CD4-positive, alpha-beta memory T cell (primary cell): ENCODE data around the gene ERG. TPM values are rescaled to one million over a fixed set of nuclear protein-coding genes. Genes with fewer than 3 reads are reported as not detected.

Source experiments
- CTCF ChIA-PET: fragments of 350-600 bp; sonication (Branson Sonifier 250); formaldehyde crosslinking; loops from one replicate; lab custom pipeline; 2021; ENCODE audit warnings: inconsistent platforms; ENCODE audit not compliant: partially characterized antibody; lab: Charles Lee
- POLR2A ChIA-PET: fragments of 350-600 bp; sonication (Branson Sonifier 250); formaldehyde crosslinking; loops from one replicate; lab custom pipeline; 2021; ENCODE audit not compliant: partially characterized antibody; lab: Charles Lee
- DNase-seq, 5 donors: peaks; one replicate each; pipeline versions ENCODE4 v3.0.0 to v3.0.0-alpha.2; 2020 to 2022; ENCODE audit warnings: mixed read lengths in 1 of 5
- H3K27ac ChIP-seq: one replicate; pipeline ENCODE4 v1.7.0; 2013; ENCODE audit warnings: low read depth, low read length
- H3K27me3 ChIP-seq: 2 replicates; pipeline ENCODE4 v1.7.0; 2013; ENCODE audit warnings: mild to moderate bottlenecking, low read length, moderate library complexity; ENCODE audit not compliant: insufficient read depth
- H3K36me3 ChIP-seq: 2 replicates; pipeline ENCODE4 v1.7.0; 2013; ENCODE audit warnings: mild to moderate bottlenecking, low read length, moderate library complexity; ENCODE audit not compliant: insufficient read depth
- H3K4me1 ChIP-seq: 2 replicates; pipeline ENCODE4 v1.7.0; 2013; ENCODE audit warnings: mild to moderate bottlenecking, low read length, moderate library complexity; ENCODE audit not compliant: insufficient read depth
- H3K4me3 ChIP-seq, 2 donors: one replicate each; pipeline ENCODE4 v1.7.0; 2013; ENCODE audit warnings: low read length in 2 of 2, mild to moderate bottlenecking in 1 of 2
- H3K9me3 ChIP-seq, 2 donors: one replicate each; pipeline ENCODE4 v1.7.0; 2013; ENCODE audit warnings: low read length in 2 of 2, control low read depth in 1 of 2; ENCODE audit not compliant: control insufficient read depth in 1 of 2
- H3K27ac Mint-ChIP-seq, 7 donors: one replicate each; pipeline ENCODE4 v1.8.0; 2020 to 2021; ENCODE audit warnings: mixed read lengths in 7 of 7, mild to moderate bottlenecking in 6 of 7, inconsistent platforms in 3 of 7, moderate library complexity in 3 of 7
- H3K27me3 Mint-ChIP-seq, 2 donors: one replicate each; pipeline ENCODE4 v1.8.0; 2020 to 2021; ENCODE audit warnings: mixed read lengths in 2 of 2
- H3K36me3 Mint-ChIP-seq, 2 donors: one replicate each; pipeline ENCODE4 v1.8.0; 2020 to 2021; ENCODE audit warnings: mixed read lengths in 2 of 2, inconsistent platforms in 1 of 2, mild to moderate bottlenecking in 1 of 2
- H3K4me1 Mint-ChIP-seq, 4 donors: one replicate each; pipeline ENCODE4 v1.8.0; 2020 to 2021; ENCODE audit warnings: mixed read lengths in 4 of 4, mild to moderate bottlenecking in 1 of 4
- H3K4me3 Mint-ChIP-seq, 8 donors: one replicate each; pipeline ENCODE4 v1.8.0; 2020 to 2021; ENCODE audit warnings: mixed read lengths in 8 of 8, mild to moderate bottlenecking in 7 of 8, moderate library complexity in 6 of 8, inconsistent platforms in 3 of 8
- H3K9me3 Mint-ChIP-seq, 8 donors: one replicate each; pipeline ENCODE4 v1.8.0; 2020 to 2021; ENCODE audit warnings: mixed read lengths in 8 of 8, mild to moderate bottlenecking in 5 of 8, inconsistent platforms in 3 of 8, moderate library complexity in 1 of 8
- intact Hi-C: fragments of 100-400 bp; cut with micrococcal nuclease; formaldehyde crosslinking; loops from one replicate; pipeline ENCODE4 v1.15.1; 2023
- polyA plus RNA-seq, 2 donors: library from polyadenylated mRNA; unstranded; fragments of 300-500 nt; fragmentation: Illumina TruSeq; gene quantifications; one replicate each; pipeline ENCODE4 v1.2.3, GENCODE V29; 2021
- total RNA-seq, 2 experiments: library from RNA; stranded (reverse); gene quantifications; one replicate each; pipeline ENCODE4 v1.2.3, GENCODE V29; 2021

The ERG gene
- total and polyA plus RNA-seq, 4 experiments from 2014 or later, result not detected

DNA sequence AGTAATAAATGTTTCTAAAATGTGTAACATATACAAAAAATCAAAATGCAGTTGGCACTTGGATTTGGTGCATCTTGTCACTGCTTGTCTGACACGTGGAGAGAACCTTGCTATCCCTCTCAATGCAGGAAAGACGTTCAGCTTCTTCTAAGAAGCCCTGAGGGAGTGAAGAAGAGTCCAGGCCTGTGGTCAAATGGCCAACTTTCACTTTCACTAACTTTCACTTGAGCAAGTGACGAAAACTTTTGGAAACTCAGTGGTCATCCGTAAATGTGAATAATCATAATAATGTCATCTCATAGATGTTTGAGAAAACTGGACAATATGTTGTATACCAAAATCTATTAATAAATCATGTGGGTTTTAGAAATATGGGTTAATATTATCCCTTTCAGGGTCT lies 61.9 kb downstream of the ERG start:
- H3K4me1 Mint-ChIP-seq, result no peaks in the 10 kb centered on the region
- no peak overlapping the region for H3K4me3 Mint-ChIP-seq
- intact Hi-C loops, result no loop called here
- no peak overlapping the region for H3K27ac ChIP-seq
- no peak for DNase-seq
- no peaks in the 10 kb centered on the region for H3K36me3 ChIP-seq
- CTCF ChIA-PET, result no interaction called here
- H3K27ac Mint-ChIP-seq, result no peak overlapping the region
- no peak overlapping the region for H3K4me3 ChIP-seq
- peaks cover 0 to 3% (median 0%) of the 10 kb centered on the region in 8 donors for H3K9me3 Mint-ChIP-seq
- no peaks in the 10 kb centered on the region for H3K9me3 ChIP-seq
- POLR2A ChIA-PET, result no interaction called here
- H3K4me1 ChIP-seq, result no peaks in the 10 kb centered on the region
- H3K27me3 ChIP-seq, result no peaks in the 10 kb centered on the region
- no peaks in the 10 kb centered on the region for H3K36me3 Mint-ChIP-seq
- H3K27me3 Mint-ChIP-seq, result peaks cover 0 to 10% of the 10 kb centered on the region in 2 donors

DNA sequence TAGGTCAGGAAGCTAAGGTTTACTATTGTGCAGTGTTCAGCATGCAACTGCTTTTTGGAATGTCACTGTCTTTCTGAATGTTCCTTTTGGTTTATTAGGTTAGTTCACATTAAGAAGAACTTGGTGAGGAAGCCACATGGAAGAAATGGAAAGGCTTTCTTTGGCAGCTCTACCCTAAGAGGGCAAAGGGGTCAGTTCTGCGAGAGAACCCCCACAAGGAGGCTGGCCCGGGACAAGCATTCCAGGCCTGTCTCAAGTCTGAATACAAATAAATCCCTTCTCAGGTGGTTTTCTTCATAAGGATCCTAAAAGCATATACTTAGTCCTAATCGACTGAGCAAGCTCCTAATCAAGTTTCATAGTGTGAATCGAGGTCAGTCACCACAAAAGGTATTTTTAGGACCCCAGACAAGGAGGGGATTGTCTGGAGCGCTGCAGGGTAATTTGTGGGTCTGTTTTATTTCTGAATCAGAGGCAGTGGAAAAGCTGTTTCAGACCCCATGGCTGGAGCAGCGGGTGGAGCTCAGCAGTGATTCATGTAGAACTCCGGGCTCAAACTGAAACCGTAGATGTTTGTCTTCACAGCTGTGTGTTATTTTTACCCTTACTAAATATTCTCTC lies 63.3 kb downstream of the ERG start:
- CTCF ChIA-PET, result no interaction called here
- H3K4me1 ChIP-seq, result no peaks in the 10 kb centered on the region
- H3K27me3 Mint-ChIP-seq, result peaks cover 0 to 10% of the 10 kb centered on the region in 2 donors
- H3K9me3 Mint-ChIP-seq, result peaks cover 0 to 3% (median 0%) of the 10 kb centered on the region in 8 donors
- H3K4me3 ChIP-seq, result no peak overlapping the region
- no peaks in the 10 kb centered on the region for H3K36me3 ChIP-seq
- DNase-seq, result no peak
- H3K9me3 ChIP-seq, result no peaks in the 10 kb centered on the region
- intact Hi-C loops, result no loop called here
- no peak overlapping the region for H3K4me3 Mint-ChIP-seq
- no peaks in the 10 kb centered on the region for H3K4me1 Mint-ChIP-seq
- H3K27me3 ChIP-seq, result no peaks in the 10 kb centered on the region
- H3K27ac Mint-ChIP-seq, result no peak overlapping the region
- POLR2A ChIA-PET, result no interaction called here
- no peak overlapping the region for H3K27ac ChIP-seq
- H3K36me3 Mint-ChIP-seq, result no peaks in the 10 kb centered on the region

DNA sequence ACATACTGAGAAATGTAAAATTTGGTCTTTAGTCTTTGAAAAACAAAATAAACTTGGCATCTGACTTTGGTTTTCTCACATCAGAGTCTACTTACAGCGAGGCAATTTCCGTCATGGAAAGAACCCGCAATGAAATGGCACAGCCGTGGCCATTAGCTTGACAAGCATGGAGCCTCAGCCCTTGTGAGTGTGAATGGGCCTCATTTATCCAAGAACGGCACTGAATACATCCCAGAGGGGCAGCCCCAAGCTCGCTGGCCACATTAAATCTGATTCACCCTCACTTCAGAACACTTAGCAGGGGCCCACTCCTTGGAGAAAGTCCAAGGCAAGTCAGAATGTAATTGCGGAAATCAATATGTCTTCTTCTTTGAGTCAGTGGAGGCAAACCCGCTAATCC lies 64.8 kb downstream of the ERG start:
- H3K36me3 ChIP-seq, result no peaks in the 10 kb centered on the region
- H3K27me3 ChIP-seq, result no peaks in the 10 kb centered on the region
- H3K4me3 Mint-ChIP-seq, result no peak overlapping the region

DNA sequence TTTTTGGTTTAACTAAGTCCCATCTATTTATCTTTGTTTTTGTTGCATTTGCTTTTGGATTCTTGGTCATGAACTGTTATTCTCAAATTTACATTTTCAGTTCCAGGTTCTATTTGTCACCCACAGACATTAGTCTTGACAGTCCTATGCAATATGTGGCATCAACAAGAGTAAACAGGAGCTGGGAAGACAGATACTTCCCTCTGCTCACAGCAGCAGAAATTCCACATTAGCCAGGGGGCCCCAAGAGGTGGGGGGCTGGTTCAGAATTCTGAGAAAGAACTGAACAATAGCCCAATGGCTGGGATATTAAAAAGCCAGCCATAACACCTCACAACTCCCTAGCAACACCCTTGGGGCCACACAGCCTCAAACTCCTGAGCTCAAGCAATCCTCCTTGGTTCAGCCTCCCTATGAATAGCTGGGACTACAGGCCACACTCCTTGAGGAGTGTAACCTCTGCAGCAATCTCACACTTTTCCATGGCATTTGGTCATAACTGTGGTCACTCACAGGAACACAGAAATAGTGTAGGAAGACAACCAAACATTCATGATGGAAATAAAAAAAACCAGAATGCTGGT lies 67.8 kb downstream of the ERG start:
- ChIA-PET CTCF (no interaction called here), POLR2A (no interaction called here)
- Histone ChIP-seq H3K4me1 (no peaks in the 10 kb centered on the region), H3K36me3 (no peaks in the 10 kb centered on the region), H3K27ac (no peak overlapping the region), H3K27me3 (no peaks in the 10 kb centered on the region), H3K9me3 (no peaks in the 10 kb centered on the region), H3K4me3 (no peak overlapping the region)
- Mint-ChIP-seq H3K4me3 (no peak overlapping the region), H3K9me3 (peaks cover 0 to 8% (median 0%) of the 10 kb centered on the region in 8 donors), H3K36me3 (no peaks in the 10 kb centered on the region), H3K27ac (no peak overlapping the region), H3K4me1 (no peaks in the 10 kb centered on the region), H3K27me3 (peaks cover 2 to 4% of the 10 kb centered on the region in 2 donors)
- DNase-seq, result no peak
- intact Hi-C loops, result no loop called here

More for the DNA sequence above, 64.8 kb downstream of the ERG start:
- peaks cover 0 to 9% of the 10 kb centered on the region in 2 donors for H3K27me3 Mint-ChIP-seq
- CTCF ChIA-PET, result no interaction called here
- H3K4me1 ChIP-seq, result no peaks in the 10 kb centered on the region
- H3K9me3 Mint-ChIP-seq, result peaks cover 0 to 3% (median 0%) of the 10 kb centered on the region in 8 donors
- H3K36me3 Mint-ChIP-seq, result no peaks in the 10 kb centered on the region
- POLR2A ChIA-PET, result no interaction called here
- H3K4me1 Mint-ChIP-seq, result no peaks in the 10 kb centered on the region
- no peak for DNase-seq
- H3K4me3 ChIP-seq, result no peak overlapping the region
- no peak overlapping the region for H3K27ac Mint-ChIP-seq
- intact Hi-C loops, result no loop called here
- H3K9me3 ChIP-seq, result no peaks in the 10 kb centered on the region
- no peak overlapping the region for H3K27ac ChIP-seq

DNA sequence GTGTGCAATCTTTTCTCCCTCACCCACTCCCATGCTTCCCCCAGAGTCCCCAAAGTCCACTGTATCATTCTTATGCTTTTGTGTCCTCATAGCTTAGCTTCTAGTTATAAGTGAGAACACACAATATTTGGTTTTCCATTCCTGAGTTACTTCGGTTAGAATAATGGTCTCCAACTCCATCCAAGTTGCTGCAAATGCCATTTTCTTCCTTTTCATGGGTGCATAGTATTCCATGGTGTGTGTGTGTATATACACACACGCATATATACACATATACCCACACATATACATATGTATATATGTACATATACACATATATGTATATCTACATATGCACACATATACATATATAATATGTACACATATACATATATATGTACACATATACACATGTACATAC lies 69.3 kb downstream of the ERG start:
- intact Hi-C loops, result no loop called here
- POLR2A ChIA-PET, result no interaction called here
- H3K27ac Mint-ChIP-seq, result no peak overlapping the region
- no peak overlapping the region for H3K4me3 ChIP-seq
- DNase-seq, result no peak
- H3K4me1 ChIP-seq, result no peaks in the 10 kb centered on the region
- no peaks in the 10 kb centered on the region for H3K36me3 Mint-ChIP-seq
- H3K27me3 Mint-ChIP-seq, result peaks cover 5% of the 10 kb centered on the region in 2 donors
- no peaks in the 10 kb centered on the region for H3K27me3 ChIP-seq
- no peaks in the 10 kb centered on the region for H3K9me3 ChIP-seq
- H3K4me1 Mint-ChIP-seq, result no peaks in the 10 kb centered on the region
- no peaks in the 10 kb centered on the region for H3K36me3 ChIP-seq
- H3K4me3 Mint-ChIP-seq, result no peak overlapping the region
- CTCF ChIA-PET, result no interaction called here
- no peak overlapping the region for H3K27ac ChIP-seq
- peaks cover 0 to 8% (median 0%) of the 10 kb centered on the region in 8 donors for H3K9me3 Mint-ChIP-seq

DNA sequence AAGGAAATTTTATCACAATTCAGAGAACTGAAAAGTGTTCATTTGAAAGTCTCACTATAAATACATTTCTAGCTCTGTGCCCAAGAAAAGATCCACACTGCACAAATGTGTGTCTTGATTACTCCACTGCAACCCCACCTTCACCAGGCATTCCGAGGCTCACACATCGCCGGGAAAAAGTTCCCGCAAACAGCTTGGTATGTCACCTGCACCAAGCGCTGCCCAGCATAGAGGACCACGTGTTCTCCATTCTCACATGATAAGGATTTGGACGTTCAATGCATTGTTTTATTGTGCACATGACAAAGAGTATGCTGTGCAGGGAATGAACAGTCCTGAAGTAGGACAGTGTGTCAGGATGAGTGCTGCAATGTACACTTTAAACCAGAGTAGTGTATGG lies 70.1 kb downstream of the ERG start:
- POLR2A ChIA-PET, result no interaction called here
- no peak overlapping the region for H3K4me3 Mint-ChIP-seq
- no peak overlapping the region for H3K27ac Mint-ChIP-seq
- intact Hi-C loops, result no loop called here
- H3K36me3 Mint-ChIP-seq, result no peaks in the 10 kb centered on the region
- Histone ChIP-seq H3K4me1 (no peaks in the 10 kb centered on the region), H3K27ac (no peak overlapping the region), H3K27me3 (no peaks in the 10 kb centered on the region), H3K36me3 (no peaks in the 10 kb centered on the region), H3K4me3 (no peak overlapping the region), H3K9me3 (no peaks in the 10 kb centered on the region)
- H3K27me3 Mint-ChIP-seq, result peaks cover 2 to 5% of the 10 kb centered on the region in 2 donors
- peaks cover 0 to 8% (median 0%) of the 10 kb centered on the region in 8 donors for H3K9me3 Mint-ChIP-seq
- no peak for DNase-seq
- H3K4me1 Mint-ChIP-seq, result no peaks in the 10 kb centered on the region
- CTCF ChIA-PET, result no interaction called here

DNA sequence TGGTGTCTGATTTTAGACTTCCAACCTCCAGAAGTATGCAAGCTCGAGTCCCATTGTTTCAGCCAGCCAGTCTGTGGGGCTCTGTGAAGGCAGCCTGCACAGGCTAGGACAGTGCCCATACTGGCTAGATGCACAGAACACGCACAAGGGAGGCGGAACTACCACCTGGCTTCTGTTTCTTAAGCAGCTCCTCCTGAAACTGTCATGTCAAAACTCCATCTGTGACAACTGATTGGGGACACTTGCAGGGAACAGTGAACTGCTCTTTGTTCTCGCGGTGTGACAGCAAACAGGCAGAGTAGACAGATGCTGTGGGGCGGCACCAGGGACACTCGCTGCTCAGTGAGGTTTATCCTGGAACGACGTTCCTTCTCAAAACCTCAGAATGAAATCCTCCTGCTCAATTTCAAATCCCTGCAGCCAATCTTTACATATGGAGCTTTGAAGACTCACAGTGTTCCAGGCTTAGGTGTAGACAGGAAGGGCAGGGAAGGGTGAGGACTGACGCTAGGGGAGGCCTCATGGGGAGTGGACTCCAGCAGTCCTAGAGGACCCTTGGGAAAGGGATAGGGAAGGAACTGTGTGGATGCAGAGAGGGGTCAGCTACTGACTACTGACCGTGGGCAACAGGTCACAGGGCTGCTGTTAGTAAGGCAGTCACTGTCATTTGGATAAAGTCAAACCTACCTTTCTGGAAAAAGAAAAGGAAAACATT lies 73.8 kb downstream of the ERG start:
- Mint-ChIP-seq H3K27me3 (peaks cover 2 to 5% of the 10 kb centered on the region in 2 donors), H3K36me3 (no peaks in the 10 kb centered on the region), H3K9me3 (peaks cover 0 to 5% (median 0%) of the 10 kb centered on the region in 8 donors), H3K4me3 (no peak overlapping the region), H3K4me1 (no peaks in the 10 kb centered on the region), H3K27ac (no peak overlapping the region)
- intact Hi-C loops, result no loop called here
- no peak overlapping the region for H3K27ac ChIP-seq
- ChIA-PET POLR2A (no interaction called here), CTCF (no interaction called here)
- no peaks in the 10 kb centered on the region for H3K9me3 ChIP-seq
- DNase-seq, result no peak
- no peaks in the 10 kb centered on the region for H3K36me3 ChIP-seq
- no peaks in the 10 kb centered on the region for H3K4me1 ChIP-seq
- H3K27me3 ChIP-seq, result no peaks in the 10 kb centered on the region
- no peak overlapping the region for H3K4me3 ChIP-seq
